H1 (cell line): ENCODE data around the gene OR5AC2. TPM values are rescaled to one million over a fixed set of nuclear protein-coding genes. Genes with fewer than 3 reads are reported as not detected.

ENCODE experiments used
- BRCA1 ChIP-seq: IDR thresholded peaks from 2 replicates; pipeline ENCODE4 v1.6.1; 2012; ENCODE audit warnings: low read depth, low read length, improper control_type of control experiment
- GTF2F1 ChIP-seq: IDR thresholded peaks from 2 replicates; pipeline ENCODE4 v1.6.1; 2012; ENCODE audit warnings: low read depth, low read length, improper control_type of control experiment, borderline replicate concordance
- NANOG ChIP-seq: IDR thresholded peaks from 2 replicates; pipeline ENCODE4 v1.6.1; 2011; ENCODE audit warnings: low read length, low read depth, mild to moderate bottlenecking, inconsistent platforms; ENCODE audit not compliant: insufficient read depth, poor library complexity, severe bottlenecking
- RAD21 ChIP-seq, 2 experiments: IDR thresholded peaks in 1 of 2; conservative IDR thresholded peaks in 1 of 2; 2 replicates each; pipeline ENCODE4 v1.6.1; 2011; ENCODE audit warnings: low read depth in 2 of 2, low read length in 2 of 2, improper control_type of control experiment in 1 of 2, inconsistent platforms in 1 of 2, mild to moderate bottlenecking in 1 of 2, moderate library complexity in 1 of 2
- SAP30 ChIP-seq: fragments of 300-600 bp; sonication (generic); IDR thresholded peaks from 2 replicates; pipeline ENCODE4 v1.7.1; 2012; ENCODE audit warnings: low read length, moderate library complexity, mild to moderate bottlenecking, inconsistent platforms; ENCODE audit not compliant: insufficient read depth, insufficient replicate concordance
- SIX5 ChIP-seq: IDR thresholded peaks from 2 replicates; pipeline ENCODE4 v1.6.1; 2011; ENCODE audit warnings: mild to moderate bottlenecking, low read depth, low read length
- TCF12 ChIP-seq: IDR thresholded peaks from 2 replicates; pipeline ENCODE4 v1.6.1; 2011; ENCODE audit warnings: low read depth, mild to moderate bottlenecking, low read length
- ZNF274 ChIP-seq: IDR thresholded peaks from 2 replicates; pipeline ENCODE4 v1.7.0; 2012; ENCODE audit warnings: low read length, borderline replicate concordance; ENCODE audit errors: extremely low read depth
- polyA plus RNA-seq, 7 experiments: library from polyadenylated mRNA; depleted of rRNA in 3 of 7; stranded (reverse) in 5 of 7; unstranded in 2 of 7; fragments of >200 nt in 5 of 7; fragments of 200-250 nt in 2 of 7; gene quantifications; 1 replicate in 5 of 7; 2 replicates in 1 of 7; 4 replicates in 1 of 7; pipeline versions ENCODE4 v1.2.1 to v1.2.3, GENCODE V29; 2011 to 2013; ENCODE audit warnings: missing spikeins in 2 of 7, mixed read lengths in 2 of 7
- total RNA-seq: library from RNA; stranded (reverse); fragmentation: NEBNext Ultra II Directional; extraction: Animal tissue kit (Norgen Biotek cat#: 25700); gene quantifications from 2 replicates; pipeline ENCODE4 v1.2.1, GENCODE V29; 2021

OR5AC2 gene
- total and polyA plus RNA-seq, 2 of the 8 experiments (the other 6 are each of a cell fraction or from before 2014, with no cell fraction given) = not detected

DNA sequence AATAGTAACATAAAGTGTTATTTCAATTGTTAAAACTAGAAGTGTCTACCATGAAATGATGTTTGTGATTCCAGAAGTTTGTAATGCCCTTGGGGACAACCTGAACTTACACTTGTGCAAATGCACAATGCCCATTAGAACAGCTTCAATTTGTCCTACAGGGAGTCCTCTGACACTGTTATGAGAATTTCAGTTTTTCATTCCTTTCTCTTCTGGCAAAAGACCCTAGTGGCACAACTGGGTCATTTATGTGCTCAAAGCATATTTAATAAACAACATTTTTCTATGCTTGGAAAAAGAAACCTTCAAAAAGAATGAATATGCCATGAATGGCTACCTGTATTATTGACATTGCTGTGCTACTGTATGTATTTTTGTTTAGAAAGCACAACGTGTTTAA, 43.4 kb downstream of the OR5AC2 start, which contains the start of gene OR5H1 (continued):
- TF ChIP-seq TCF12 (no peak), NANOG (no peak), BRCA1 (no peak), RAD21 (IDR thresholded peaks at IDR 0.05 in 1 of 2, conservative IDR thresholded peaks at IDR 0.05 in 1 of 2; ENCODE audit: low read depth in 2 of 2, low read length in 2 of 2) (no peak), ZNF274 (no peak), SIX5 (no peak), GTF2F1 (no peak), SAP30 (no peak)
